ENCODE results near the gene NFASC.
A peak's percentile ranks its signal among the peaks of the same experiment; 100 is the strongest.

Gene NFASC

GRCh38 chr1:204909109-204909508, 38.4 kb downstream of the NFASC start:
- H3K36me3 ChIP-seq (ENCODE audit: control insufficient read depth in 4 of 4, insufficient read depth in 4 of 4, low read length in 3 of 4): no peaks in the 10 kb centered on the region
- H3K9me3 ChIP-seq (ENCODE audit: control extremely low read depth in 1 of 5, control insufficient read depth in 4 of 5, insufficient read depth in 2 of 5, low read depth in 1 of 5, low read length in 4 of 5): peaks cover 0 to 3% (median 0%) of the 10 kb centered on the region in 5 experiments
- CTCF ChIA-PET: no interaction called here
- H3K4me3 ChIP-seq (ENCODE audit: control insufficient read depth in 1 of 7, extremely low read depth in 1 of 7, insufficient read depth in 4 of 7, low read depth in 2 of 7, low read length in 6 of 7): no peak overlapping the region
- WGBS (ENCODE audit: insufficient coverage): 100% methylated on average over 1 of the region's 3 CpGs
- no peak overlapping the region for H3K27ac ChIP-seq (ENCODE audit: insufficient read depth in 1 of 2, low read depth in 1 of 2, low read length in 2 of 2, poor library complexity in 1 of 2, severe bottlenecking in 2 of 2)
- DNase-seq: no peak
- POLR2A ChIA-PET: no interaction called here
- H3K4me1 ChIP-seq (ENCODE audit: control extremely low read depth in 1 of 4, control insufficient read depth in 4 of 4, insufficient read depth in 4 of 4, low read length in 3 of 4): no peaks in the 10 kb centered on the region
- H3K27me3 ChIP-seq (replicated peaks in 2 of 5; ENCODE audit: control insufficient read depth in 4 of 5, insufficient read depth in 5 of 5, low read length in 4 of 5): peaks cover 0 to 12% (median 5%) of the 10 kb centered on the region in 5 experiments

- no peak for DNase-seq
- Histone ChIP-seq H3K36me3 (ENCODE audit: control insufficient read depth in 4 of 4, insufficient read depth in 4 of 4, low read length in 3 of 4) (no peaks in the 10 kb centered on the region), H3K4me1 (ENCODE audit: control extremely low read depth in 1 of 4, control insufficient read depth in 4 of 4, insufficient read depth in 4 of 4, low read length in 3 of 4) (no peaks in the 10 kb centered on the region), H3K4me3 (ENCODE audit: control insufficient read depth in 1 of 7, extremely low read depth in 1 of 7, insufficient read depth in 4 of 7, low read depth in 2 of 7, low read length in 6 of 7) (no peak overlapping the region), H3K27ac (ENCODE audit: insufficient read depth in 1 of 2, low read depth in 1 of 2, low read length in 2 of 2, poor library complexity in 1 of 2, severe bottlenecking in 2 of 2) (no peak overlapping the region), H3K9me3 (ENCODE audit: control extremely low read depth in 1 of 5, control insufficient read depth in 4 of 5, insufficient read depth in 2 of 5, low read depth in 1 of 5, low read length in 4 of 5) (peaks cover 0 to 4% (median 0%) of the 10 kb centered on the region in 5 experiments), H3K27me3 (replicated peaks in 2 of 5; ENCODE audit: control insufficient read depth in 4 of 5, insufficient read depth in 5 of 5, low read length in 4 of 5) (no peaks in the 10 kb centered on the region)
- WGBS (ENCODE audit: insufficient coverage): 60% methylated on average over 5 of the region's 5 CpGs
- ChIA-PET POLR2A (no interaction called here), CTCF (interaction anchor here (0.6 kb wide), 1 partner anchor 1216 kb away, joined by 4 read pairs; no protein-coding TSS in a partner anchor)
Measured at GRCh38 chr1:204915861-204916495, 45.3 kb downstream of the NFASC start.

- H3K4me1 ChIP-seq (ENCODE audit: control extremely low read depth in 1 of 4, control insufficient read depth in 4 of 4, insufficient read depth in 4 of 4, low read length in 3 of 4): no peaks in the 10 kb centered on the region
- ChIA-PET CTCF (no interaction called here), POLR2A (no interaction called here)
- no peak overlapping the region for H3K4me3 ChIP-seq (ENCODE audit: control insufficient read depth in 1 of 7, extremely low read depth in 1 of 7, insufficient read depth in 4 of 7, low read depth in 2 of 7, low read length in 6 of 7)
- H3K36me3 ChIP-seq (ENCODE audit: control insufficient read depth in 4 of 4, insufficient read depth in 4 of 4, low read length in 3 of 4): no peaks in the 10 kb centered on the region
- no peaks in the 10 kb centered on the region for H3K27me3 ChIP-seq (replicated peaks in 2 of 5; ENCODE audit: control insufficient read depth in 4 of 5, insufficient read depth in 5 of 5, low read length in 4 of 5)
- no peak for DNase-seq
- no CpG with 5 or more reads among the region's 2 CpGs for WGBS (ENCODE audit: insufficient coverage)
- H3K9me3 ChIP-seq (ENCODE audit: control extremely low read depth in 1 of 5, control insufficient read depth in 4 of 5, insufficient read depth in 2 of 5, low read depth in 1 of 5, low read length in 4 of 5): peaks cover 0 to 4% (median 0%) of the 10 kb centered on the region in 5 experiments
- no peak overlapping the region for H3K27ac ChIP-seq (ENCODE audit: insufficient read depth in 1 of 2, low read depth in 1 of 2, low read length in 2 of 2, poor library complexity in 1 of 2, severe bottlenecking in 2 of 2)
Measured at GRCh38 chr1:204917802-204918201, 47.1 kb downstream of the NFASC start.

GRCh38 chr1:204920511-204920910, 49.8 kb downstream of the NFASC start:
- H3K4me3 ChIP-seq (ENCODE audit: control insufficient read depth in 1 of 7, extremely low read depth in 1 of 7, insufficient read depth in 4 of 7, low read depth in 2 of 7, low read length in 6 of 7): no peak overlapping the region
- no peaks in the 10 kb centered on the region for H3K4me1 ChIP-seq (ENCODE audit: control extremely low read depth in 1 of 4, control insufficient read depth in 4 of 4, insufficient read depth in 4 of 4, low read length in 3 of 4)
- 6% methylated on average over 2 of the region's 3 CpGs for WGBS (ENCODE audit: insufficient coverage)
- H3K27ac ChIP-seq (ENCODE audit: insufficient read depth in 1 of 2, low read depth in 1 of 2, low read length in 2 of 2, poor library complexity in 1 of 2, severe bottlenecking in 2 of 2): no peak overlapping the region
- H3K9me3 ChIP-seq (ENCODE audit: control extremely low read depth in 1 of 5, control insufficient read depth in 4 of 5, insufficient read depth in 2 of 5, low read depth in 1 of 5, low read length in 4 of 5): no peaks in the 10 kb centered on the region
- POLR2A ChIA-PET: interaction anchor here (0.6 kb wide), 1 partner anchor 335 kb away, joined by 3 read pairs; no protein-coding TSS in a partner anchor
- CTCF ChIA-PET: interaction anchor here (1.1 kb wide), 1 partner anchor 10 kb away, joined by 3 read pairs; no protein-coding TSS in a partner anchor
- DNase-seq: peak in 2 of 3 donors; percentile 19 to 20
- peaks cover 0 to 11% (median 0%) of the 10 kb centered on the region in 5 experiments for H3K27me3 ChIP-seq (replicated peaks in 2 of 5; ENCODE audit: control insufficient read depth in 4 of 5, insufficient read depth in 5 of 5, low read length in 4 of 5)
- no peaks in the 10 kb centered on the region for H3K36me3 ChIP-seq (ENCODE audit: control insufficient read depth in 4 of 4, insufficient read depth in 4 of 4, low read length in 3 of 4)

GRCh38 chr1:204920967-204921366, 50.3 kb downstream of the NFASC start:
- H3K4me3 ChIP-seq (ENCODE audit: control insufficient read depth in 1 of 7, extremely low read depth in 1 of 7, insufficient read depth in 4 of 7, low read depth in 2 of 7, low read length in 6 of 7): no peak overlapping the region
- ChIA-PET CTCF (no interaction called here), POLR2A (interaction anchor here (0.6 kb wide), 1 partner anchor 334 kb away, joined by 3 read pairs; no protein-coding TSS in a partner anchor)
- peaks cover 0 to 11% (median 0%) of the 10 kb centered on the region in 5 experiments for H3K27me3 ChIP-seq (replicated peaks in 2 of 5; ENCODE audit: control insufficient read depth in 4 of 5, insufficient read depth in 5 of 5, low read length in 4 of 5)
- 95% methylated on average over 7 of the region's 7 CpGs for WGBS (ENCODE audit: insufficient coverage)
- H3K27ac ChIP-seq (ENCODE audit: insufficient read depth in 1 of 2, low read depth in 1 of 2, low read length in 2 of 2, poor library complexity in 1 of 2, severe bottlenecking in 2 of 2): no peak overlapping the region
- no peak for DNase-seq
- no peaks in the 10 kb centered on the region for H3K9me3 ChIP-seq (ENCODE audit: control extremely low read depth in 1 of 5, control insufficient read depth in 4 of 5, insufficient read depth in 2 of 5, low read depth in 1 of 5, low read length in 4 of 5)
- H3K4me1 ChIP-seq (ENCODE audit: control extremely low read depth in 1 of 4, control insufficient read depth in 4 of 4, insufficient read depth in 4 of 4, low read length in 3 of 4): no peaks in the 10 kb centered on the region
- no peaks in the 10 kb centered on the region for H3K36me3 ChIP-seq (ENCODE audit: control insufficient read depth in 4 of 4, insufficient read depth in 4 of 4, low read length in 3 of 4)

- H3K9me3 ChIP-seq (ENCODE audit: control extremely low read depth in 1 of 5, control insufficient read depth in 4 of 5, insufficient read depth in 2 of 5, low read depth in 1 of 5, low read length in 4 of 5): no peaks in the 10 kb centered on the region
- WGBS (ENCODE audit: insufficient coverage): 93% methylated on average over 13 of the region's 15 CpGs
- CTCF ChIA-PET: interaction anchor here (1.2 to 1.4 kb wide), 2 partner anchors 10 to 19 kb away, joined by 3 read pairs; no protein-coding TSS in a partner anchor
- no peak overlapping the region for H3K27ac ChIP-seq (ENCODE audit: insufficient read depth in 1 of 2, low read depth in 1 of 2, low read length in 2 of 2, poor library complexity in 1 of 2, severe bottlenecking in 2 of 2)
- H3K4me3 ChIP-seq (ENCODE audit: control insufficient read depth in 1 of 7, extremely low read depth in 1 of 7, insufficient read depth in 4 of 7, low read depth in 2 of 7, low read length in 6 of 7): no peak overlapping the region
- H3K4me1 ChIP-seq (ENCODE audit: control extremely low read depth in 1 of 4, control insufficient read depth in 4 of 4, insufficient read depth in 4 of 4, low read length in 3 of 4): no peaks in the 10 kb centered on the region
- POLR2A ChIA-PET: no interaction called here
- DNase-seq: no peak
- no peaks in the 10 kb centered on the region for H3K36me3 ChIP-seq (ENCODE audit: control insufficient read depth in 4 of 4, insufficient read depth in 4 of 4, low read length in 3 of 4)
- peaks cover 0 to 13% (median 0%) of the 10 kb centered on the region in 5 experiments for H3K27me3 ChIP-seq (replicated peaks in 2 of 5; ENCODE audit: control insufficient read depth in 4 of 5, insufficient read depth in 5 of 5, low read length in 4 of 5)
Measured at GRCh38 chr1:204921855-204922516, 51.3 kb downstream of the NFASC start.

GRCh38 chr1:204923201-204923600, 52.5 kb downstream of the NFASC start:
- no peak overlapping the region for H3K27ac ChIP-seq (ENCODE audit: insufficient read depth in 1 of 2, low read depth in 1 of 2, low read length in 2 of 2, poor library complexity in 1 of 2, severe bottlenecking in 2 of 2)
- H3K4me3 ChIP-seq (ENCODE audit: control insufficient read depth in 1 of 7, extremely low read depth in 1 of 7, insufficient read depth in 4 of 7, low read depth in 2 of 7, low read length in 6 of 7): no peak overlapping the region
- DNase-seq: no peak
- ChIA-PET POLR2A (no interaction called here), CTCF (interaction anchor here (1.2 to 1.4 kb wide), 2 partner anchors 11 to 18 kb away, joined by 3 read pairs; no protein-coding TSS in a partner anchor)
- 78% methylated on average over 10 of the region's 10 CpGs for WGBS (ENCODE audit: insufficient coverage)
- H3K27me3 ChIP-seq (replicated peaks in 2 of 5; ENCODE audit: control insufficient read depth in 4 of 5, insufficient read depth in 5 of 5, low read length in 4 of 5): peaks cover 0 to 13% (median 1%) of the 10 kb centered on the region in 5 experiments
- no peaks in the 10 kb centered on the region for H3K4me1 ChIP-seq (ENCODE audit: control extremely low read depth in 1 of 4, control insufficient read depth in 4 of 4, insufficient read depth in 4 of 4, low read length in 3 of 4)
- H3K36me3 ChIP-seq (ENCODE audit: control insufficient read depth in 4 of 4, insufficient read depth in 4 of 4, low read length in 3 of 4): no peaks in the 10 kb centered on the region
- no peaks in the 10 kb centered on the region for H3K9me3 ChIP-seq (ENCODE audit: control extremely low read depth in 1 of 5, control insufficient read depth in 4 of 5, insufficient read depth in 2 of 5, low read depth in 1 of 5, low read length in 4 of 5)
